NCI-H2029 treated with DMSO at 0.1 percent for 48 hours (cell line): ENCODE results near the gene TENT5A.
"Not testable (repeated sequence)": the region's sequence is repeated elsewhere in the genome, so short reads cannot be mapped to it uniquely, and the experiment has no call there.

ENCODE experiments used
- DNase-seq: peaks from one replicate; lab custom pipeline; 2025; lab: John Stamatoyannopoulos, UW

TENT5A gene

DNA sequence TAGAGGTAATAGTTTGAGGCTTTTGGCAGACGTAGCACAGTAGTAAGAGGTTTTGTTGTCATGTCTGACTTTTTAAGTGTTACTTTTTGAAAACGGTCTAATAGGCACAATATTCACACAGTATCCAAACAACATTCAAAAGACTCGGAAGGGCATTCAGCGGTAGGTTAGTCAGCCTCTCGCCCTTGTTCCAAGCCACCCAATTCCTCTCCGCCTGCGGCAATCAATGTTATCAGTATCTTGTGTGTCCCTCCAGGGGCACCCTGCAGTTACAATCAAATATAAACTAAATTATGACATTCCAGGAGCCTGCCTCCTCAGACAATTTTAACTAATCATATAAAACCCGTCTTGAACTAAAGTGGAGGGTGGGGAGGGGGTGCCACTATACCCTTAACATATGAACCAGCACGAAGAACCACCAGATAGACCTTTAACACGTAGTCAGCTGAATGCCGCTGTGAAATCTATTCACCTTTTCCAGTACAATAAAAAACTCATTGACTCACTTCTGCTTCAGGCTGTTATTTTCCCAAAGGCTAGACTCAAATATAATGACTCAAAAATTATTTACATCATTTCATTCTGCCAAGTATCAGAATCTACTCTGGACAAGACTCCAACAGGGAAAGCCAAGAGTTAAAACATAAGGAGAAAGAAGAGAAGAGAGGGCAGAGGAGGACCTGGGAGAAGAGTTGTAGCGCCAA, 1.6 kb downstream of the TENT5A start:
- DNase-seq = peak; percentile 46

DNA sequence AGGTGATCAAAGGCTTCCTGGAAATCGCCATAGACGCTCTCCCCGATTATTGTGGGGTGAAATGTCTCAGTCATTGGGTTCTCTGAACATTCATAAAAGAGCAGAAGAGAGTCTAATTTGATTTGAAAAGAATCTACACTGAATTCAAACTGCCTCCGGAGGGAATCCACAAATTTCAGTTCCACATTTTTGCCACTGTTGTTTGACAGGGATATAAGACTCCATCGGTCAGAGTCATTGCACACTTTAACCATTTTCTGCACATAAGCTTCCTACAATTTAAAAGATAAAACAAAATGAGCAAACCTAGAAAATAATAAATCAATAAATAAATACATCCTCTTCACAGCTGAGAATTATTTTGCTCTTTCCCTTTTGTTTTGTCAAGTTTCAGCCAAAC, 2.3 kb downstream of the TENT5A start:
- DNase-seq = no peak

DNA sequence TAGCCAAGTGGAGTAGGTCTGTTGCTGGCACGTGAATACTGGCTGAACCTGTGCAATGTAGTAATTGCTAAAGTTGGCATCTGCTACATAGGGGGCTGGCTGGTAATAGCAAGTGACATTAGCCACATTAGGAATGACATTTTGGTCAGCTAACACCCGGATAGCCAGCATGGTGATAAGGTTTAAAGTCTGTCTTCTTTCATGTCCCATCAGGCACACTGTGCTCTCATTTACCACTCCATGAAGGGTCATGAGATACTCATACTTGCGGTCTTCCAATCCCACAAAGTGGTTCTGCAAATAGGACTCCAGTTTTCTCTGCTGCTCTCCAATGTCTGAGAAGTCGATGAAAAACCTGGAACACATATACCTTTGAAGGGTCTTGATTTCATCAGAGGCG, 2.8 kb downstream of the TENT5A start:
- peak; percentile 53 for DNase-seq

DNA sequence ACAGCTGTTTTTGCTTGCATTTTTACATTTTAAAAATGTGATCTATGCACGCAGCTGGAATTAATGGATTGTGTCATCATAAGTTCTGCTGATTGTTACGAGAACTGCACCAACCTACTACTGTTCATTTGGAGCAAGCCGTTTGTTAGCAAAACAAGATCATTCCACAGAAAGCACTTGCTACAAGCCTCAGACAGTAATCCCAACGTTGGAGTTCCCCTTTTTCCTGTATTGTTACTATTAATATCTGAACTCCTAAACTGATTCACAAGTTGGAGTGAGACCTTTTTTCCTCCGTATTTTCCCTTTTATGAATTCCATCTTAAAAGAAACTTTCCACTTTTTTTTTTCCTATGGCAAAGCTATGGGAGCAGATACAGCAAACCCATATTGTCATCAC, 3.5 kb downstream of the TENT5A start:
- DNase-seq = no peak

DNA sequence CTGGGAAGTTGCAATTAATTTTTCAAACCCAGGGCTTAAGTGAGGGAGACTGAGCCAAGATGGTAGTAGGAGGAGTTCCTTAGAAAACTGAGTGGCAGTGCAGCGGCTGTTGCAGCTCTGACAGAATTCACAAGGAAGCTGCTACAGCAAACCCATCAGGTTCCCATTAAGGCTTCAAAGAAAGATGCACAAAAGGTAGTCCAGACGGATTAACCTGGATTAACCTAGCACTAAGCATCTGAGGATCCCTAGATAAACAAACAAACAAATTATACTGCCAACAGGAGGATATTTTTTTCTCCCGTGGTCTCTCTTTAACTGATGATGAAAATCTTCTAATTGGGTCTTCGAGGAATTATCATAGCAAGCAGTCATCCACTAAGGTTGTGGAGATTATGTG, 5.2 kb downstream of the TENT5A start:
- no peak for DNase-seq

DNA sequence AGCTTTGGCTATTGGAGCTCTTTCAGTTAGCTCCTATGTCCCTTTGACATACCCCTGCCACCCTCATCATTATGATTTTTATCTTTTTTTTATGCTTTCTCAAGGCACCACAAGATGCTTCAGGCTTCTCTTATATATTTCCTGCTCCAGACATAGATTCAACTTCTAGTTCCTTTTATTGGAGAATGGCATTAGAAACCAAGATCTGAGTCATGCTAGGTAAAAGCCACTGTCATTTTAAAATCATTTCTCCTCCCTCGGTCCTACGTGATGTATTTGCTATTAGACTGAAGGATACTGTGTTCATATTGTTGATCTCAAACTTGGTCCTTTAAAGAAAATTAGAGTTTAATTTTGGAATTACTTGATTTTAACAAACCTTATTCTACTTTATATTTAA, 8.3 kb downstream of the TENT5A start:
- DNase-seq = no peak

DNA sequence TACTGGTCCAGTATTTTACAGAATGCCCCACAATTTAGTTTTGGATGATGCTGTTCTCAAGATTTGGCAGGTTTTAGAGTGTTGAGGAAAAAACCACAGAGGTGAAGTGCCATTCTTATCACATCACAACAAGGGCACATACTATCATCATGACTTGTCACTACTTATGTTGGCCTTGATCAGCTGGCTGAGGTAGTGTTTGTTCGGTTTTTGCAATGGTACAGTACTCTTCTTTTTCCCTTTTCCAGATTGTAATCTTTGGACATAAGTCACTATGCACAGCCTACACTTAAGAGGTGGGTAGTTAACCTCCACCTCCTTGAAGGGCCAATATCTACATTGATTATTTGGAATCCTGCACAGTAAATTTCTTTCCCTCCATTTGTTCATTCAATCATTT, 8.8 kb downstream of the TENT5A start:
- DNase-seq = no peak

DNA sequence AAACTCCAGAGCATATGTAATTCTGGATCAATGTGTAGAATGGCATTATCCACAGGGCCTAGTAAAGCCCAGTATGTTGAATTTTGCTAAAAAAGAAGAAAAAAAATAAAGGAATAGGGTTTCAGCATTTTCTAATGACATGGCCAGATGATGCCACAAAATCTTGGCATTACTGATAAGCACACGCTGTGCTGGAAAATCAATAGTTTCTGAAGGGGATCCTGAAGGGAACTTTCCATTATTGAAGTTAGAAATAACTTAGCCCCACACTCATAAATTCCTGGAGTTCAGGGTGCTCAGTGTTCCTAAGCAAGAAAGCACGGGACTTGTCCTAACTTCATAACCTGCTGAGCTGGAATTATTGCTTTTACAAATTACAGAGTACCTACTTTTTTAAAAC, 10.8 kb downstream of the TENT5A start:
- no peak for DNase-seq

DNA sequence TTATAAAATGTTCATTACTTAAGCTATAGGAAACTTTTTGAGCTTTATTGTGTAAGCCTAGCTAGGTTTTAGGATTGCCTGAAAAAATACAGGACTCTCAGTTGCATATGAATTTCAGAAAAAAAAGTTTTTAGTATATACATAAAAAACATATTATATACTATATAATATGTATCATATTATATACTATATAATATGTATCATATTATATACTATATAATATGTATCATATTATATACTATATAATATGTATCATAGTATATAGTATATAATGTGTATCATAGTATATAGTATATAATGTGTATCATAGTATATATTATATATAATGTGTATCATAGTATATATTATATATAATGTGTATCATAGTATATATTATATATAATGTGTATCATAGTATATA, 11.9 kb downstream of the TENT5A start:
- DNase-seq = not testable (repeated sequence)

DNA sequence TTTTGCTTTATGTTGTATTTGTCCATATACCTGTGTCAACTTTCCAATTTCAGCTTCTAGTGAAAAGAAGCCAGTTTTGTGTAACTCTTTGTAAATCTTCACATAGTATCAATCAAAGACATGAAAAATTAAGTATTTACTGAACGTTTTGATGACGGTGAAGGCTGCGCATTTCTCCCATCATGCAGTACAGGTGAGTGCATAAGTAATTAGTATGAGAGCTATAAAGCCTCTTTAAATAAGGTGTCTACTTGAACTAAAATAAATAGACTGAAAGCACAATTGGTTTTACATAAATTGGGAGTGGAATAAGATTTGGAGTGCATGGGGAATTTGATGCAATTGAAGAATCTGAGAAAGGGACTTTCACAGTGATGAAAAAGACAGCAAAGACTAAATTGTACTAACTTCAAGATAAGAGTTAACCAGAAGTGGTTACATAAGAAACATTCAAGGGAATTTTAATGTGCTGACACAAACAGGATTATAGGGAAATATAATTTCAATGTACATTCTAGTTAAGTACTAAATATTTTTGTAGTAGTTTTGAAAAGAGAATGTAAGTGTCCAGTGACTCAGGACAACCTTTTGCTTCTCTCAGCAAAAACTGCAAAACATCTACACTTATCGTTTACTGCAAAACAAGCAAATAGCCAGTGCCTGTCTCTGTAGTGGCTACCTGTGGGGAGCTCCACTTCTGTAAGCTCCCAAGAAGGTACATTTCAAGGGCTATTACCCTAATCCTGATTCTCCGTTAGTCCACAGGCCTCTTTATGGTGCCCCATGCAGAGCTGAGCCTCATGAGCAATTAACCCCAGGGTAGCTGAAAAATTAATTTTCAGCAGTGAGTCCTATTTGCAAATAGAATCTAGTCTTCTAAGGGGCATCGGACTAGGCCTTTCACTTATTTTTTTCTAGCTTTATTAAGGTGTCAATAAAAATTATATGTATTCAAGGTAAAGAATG, 13.0 kb downstream of the TENT5A start:
- DNase-seq = no peak

DNA sequence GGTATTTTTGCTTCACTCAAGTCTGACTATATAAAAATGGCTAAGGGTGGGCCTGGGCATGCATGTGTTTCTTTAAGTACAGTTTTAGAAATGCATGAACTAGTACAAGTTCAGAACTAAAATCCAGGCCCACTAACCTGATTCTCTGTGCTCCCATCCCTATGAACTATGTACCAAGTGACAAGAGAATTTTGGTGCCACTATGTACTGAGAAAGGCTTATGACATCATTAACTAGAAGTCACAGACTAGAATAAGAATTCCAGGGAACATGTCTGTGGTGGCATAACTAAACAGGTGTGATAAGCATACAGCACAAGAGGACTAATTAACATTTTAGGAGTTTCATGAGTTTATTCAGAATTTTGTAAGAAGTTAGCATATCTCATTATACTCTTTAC, 16.1 kb downstream of the TENT5A start:
- no peak for DNase-seq

DNA sequence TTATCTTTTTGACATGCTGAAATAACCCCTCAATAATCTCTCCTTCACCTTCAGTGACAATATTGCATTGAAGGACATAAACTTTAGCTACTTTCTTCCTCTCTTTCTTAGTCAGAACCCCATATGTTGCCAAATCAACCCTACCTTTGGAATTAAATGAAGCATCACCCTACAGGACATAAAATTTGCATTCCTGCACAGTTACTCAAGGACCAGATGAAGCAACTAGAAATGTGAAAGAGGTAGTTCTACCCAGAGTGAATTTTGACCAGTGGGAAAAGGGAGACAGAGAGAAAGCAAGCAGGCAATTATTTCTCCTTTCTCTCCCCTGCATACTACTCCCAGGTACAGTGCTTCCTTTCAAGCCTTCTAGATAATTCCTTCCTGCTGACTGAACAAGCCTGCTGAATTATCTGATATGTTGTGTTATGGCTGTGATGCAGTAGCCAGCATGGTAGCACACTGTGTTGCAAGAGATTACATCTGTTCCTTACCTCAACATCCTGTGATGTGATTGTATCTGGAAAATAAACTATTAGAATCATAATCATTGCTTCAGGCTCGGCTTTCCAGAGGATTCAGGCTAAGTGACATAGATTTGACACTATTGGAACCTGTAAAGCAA, 16.6 kb downstream of the TENT5A start:
- DNase-seq = no peak

DNA sequence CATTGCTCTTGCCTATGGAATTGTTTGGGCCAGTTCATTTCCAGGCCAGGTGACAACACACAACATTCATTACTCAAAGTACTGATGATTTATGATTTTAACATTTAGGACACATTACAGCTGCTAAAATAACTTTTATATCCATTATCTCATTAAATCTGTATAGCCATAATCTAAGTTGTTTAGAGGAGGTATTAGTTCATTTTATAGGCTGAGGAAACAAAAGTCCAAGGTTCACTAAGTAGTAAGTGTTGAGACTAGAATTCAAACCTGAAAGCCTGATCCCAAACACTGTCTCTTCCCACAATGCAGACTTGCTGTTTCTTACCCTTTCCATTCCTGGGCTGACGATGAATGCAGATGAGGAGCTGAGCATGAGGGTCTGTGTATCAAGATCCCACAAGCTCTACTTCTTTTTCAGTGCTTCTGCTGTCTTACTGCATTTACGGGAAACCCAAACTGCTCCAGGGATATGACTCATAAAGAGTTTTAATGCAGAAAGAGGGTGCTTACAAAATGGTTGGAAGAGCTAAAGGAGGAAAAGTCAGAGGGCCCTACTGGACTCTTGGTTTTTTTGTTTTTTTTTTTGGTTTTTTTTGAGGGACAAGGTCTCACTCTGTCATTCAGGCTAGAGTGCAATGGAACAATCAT, 17.9 kb downstream of the TENT5A start:
- no peak for DNase-seq

DNA sequence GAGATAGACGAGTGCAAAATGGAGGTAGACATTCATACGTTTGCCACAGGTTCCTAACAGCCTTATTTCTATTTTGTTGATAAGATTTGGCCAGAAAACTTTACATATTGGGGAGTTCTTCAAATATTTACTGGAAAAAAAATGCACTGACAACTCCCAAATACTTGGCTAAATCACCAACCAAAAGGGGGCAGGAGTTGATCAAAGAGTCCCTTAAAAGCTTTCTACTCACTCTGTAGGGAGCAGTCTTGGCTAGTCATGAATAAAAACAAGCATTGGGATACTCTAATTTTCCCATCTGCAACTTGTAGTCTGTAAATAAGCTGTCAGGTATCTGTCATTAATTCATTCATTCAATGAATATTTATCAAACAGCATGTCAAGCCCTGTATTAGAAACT, 18.4 kb downstream of the TENT5A start:
- no peak for DNase-seq

DNA sequence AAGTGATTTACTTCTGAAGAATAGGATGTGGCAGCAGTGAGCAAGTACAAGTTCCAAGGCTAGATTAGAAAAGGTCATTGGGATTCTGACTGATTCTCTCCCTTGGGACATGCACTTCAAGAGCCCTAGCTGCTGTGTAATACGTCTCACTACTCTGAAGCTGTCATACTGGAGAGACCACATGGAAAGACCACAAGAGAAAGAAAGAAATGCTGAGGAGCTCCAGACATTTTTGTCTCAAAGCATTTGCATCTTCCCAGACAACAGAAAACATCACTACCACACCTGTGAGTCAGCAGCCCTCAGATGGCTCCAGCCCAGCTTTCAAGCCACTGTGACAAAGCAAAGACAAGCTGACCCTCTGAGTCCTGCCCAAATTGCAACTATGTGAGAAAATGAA, 20.7 kb downstream of the TENT5A start:
- no peak for DNase-seq

DNA sequence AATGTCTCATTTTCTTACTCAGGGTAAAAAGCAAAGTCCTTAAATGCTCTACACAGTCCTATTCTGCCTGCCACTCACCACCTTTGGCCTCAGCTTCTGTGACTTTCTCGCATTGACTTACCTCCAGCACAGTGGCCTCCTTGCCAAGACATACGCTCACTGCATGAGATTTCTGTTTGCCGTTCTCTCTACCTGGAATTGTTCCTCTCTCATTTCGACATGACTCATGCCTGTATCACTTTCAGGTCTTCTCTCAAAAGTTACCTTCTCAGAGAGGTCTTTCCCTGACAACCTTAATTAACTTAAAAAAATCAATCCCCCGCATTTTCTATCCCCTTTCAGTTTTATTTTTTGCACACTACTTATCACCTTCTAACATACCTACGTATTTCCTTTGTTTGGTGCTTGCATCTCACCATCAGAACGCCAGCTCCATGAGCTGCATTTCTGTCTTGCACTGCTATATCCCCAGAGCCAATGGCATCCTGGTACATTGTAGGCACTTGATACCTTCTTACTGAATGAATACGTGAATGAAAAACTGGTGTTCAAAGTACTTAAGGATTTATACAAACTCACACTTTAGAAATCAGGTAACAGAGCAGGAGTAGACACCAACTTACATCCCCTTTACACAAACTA, 24.5 kb downstream of the TENT5A start:
- DNase-seq = no peak

DNA sequence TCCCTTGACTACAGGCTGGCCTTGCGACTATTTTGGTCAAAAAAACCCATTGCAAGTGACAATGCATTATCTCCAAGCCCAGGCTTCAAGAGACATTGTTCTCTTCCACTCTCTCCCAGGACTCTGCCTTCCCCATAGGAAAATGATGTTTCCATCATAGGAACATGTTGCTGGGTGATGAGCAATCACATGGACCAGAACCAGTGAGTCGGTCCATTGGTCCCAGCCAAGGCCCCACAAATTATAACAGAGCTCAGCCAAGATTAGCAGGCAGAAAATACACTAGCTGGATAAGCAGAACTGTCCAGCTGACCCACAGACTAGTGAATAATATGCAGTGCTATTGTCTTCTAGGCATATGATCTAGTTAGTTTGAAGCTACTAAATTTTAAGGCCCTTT, 27.4 kb downstream of the TENT5A start:
- DNase-seq = no peak

DNA sequence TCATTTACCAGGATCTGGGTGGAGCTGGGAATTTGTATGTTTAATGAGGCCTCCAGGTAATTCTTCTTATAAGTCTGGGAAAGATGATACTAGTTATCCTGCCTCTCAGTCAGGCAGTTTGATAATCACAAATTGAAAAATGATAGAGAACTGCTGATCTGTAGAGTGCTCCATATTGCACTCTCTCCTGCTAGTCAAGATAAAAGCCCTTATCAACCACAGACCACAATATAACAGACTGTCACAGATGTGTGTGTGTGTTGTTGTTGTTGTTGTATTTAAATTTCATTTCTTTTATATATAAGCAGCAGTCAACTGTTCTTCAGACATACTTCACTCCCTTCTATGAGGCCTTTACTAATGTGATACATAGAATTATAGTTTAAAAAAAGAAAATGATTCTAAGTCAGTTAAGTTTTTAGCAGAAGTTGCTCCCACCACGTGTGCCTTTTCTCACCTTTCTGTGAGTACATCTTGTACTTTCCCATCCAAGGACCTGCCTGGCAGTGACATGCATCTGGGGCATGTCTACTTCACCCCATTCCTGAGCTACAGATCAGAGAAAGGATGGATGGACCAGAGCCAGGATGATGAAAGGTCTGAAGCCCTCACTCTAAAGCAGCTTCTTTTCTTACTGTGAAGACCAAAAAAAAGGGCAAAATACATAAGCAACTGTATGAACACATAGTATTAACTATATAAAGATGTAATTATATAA, 29.8 kb downstream of the TENT5A start:
- DNase-seq = no peak

DNA sequence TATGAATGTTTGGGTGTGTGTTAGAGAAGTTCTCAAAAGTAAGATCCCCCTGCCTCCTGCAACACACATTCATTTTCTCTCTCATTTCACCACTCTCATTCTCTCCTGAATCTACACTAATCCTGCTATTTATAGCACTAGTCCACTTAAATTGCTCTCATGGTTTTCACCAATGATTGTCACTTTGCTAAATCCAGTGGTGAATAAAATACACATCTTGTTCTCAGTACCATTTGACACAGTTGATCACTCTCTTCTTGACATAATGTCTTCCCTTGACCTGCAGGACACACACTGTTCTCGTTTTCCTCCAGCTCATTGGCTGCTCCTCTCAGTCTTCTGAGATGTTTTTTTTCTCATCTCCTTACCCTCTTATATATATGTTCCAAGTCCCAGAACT, 32.1 kb downstream of the TENT5A start:
- no peak for DNase-seq

DNA sequence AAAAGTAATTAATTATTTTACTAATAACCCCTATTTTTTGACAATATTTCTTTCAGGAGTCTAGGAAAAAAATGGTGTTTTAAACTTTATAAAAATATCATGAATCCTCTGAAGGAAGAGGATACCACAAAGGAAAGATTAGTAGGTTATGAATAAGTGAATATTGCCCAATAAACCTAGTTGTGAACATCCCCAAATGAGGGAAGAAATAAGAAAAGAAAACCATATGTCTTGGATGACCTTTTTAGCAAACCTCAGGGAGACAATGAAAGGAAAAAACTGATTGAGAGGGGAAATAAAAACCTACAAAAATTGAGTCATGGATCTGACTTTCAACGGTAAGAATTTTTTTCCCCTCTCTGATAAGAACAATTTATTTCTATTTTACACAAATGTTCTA, 34.4 kb downstream of the TENT5A start:
- DNase-seq = no peak

DNA sequence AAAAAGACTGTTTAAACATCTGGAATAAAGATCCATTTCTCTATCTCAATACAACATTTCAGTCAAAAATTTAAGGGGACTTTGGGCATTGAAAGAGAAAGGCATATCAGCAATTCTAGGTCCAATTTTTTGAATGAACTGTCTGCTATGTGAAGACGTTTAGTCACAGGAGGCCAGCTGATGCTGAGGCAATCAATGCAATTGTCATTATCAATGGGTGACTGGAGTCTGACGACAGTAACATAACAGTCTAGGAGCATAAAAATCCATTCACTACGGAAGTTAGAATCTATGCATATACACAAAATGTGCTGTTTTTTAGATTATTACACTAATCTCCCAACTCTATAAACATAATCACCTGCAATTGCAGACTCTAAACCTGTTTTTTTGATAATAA, 37.8 kb downstream of the TENT5A start:
- no peak for DNase-seq
